ENCODE results near the gene HDAC8.
A peak's percentile ranks its signal among the peaks of the same experiment; 100 is the strongest.
"Not testable (repeated sequence)": the region's sequence is repeated elsewhere in the genome, so short reads cannot be mapped to it uniquely, and the experiment has no call there.

Gene HDAC8

DNA sequence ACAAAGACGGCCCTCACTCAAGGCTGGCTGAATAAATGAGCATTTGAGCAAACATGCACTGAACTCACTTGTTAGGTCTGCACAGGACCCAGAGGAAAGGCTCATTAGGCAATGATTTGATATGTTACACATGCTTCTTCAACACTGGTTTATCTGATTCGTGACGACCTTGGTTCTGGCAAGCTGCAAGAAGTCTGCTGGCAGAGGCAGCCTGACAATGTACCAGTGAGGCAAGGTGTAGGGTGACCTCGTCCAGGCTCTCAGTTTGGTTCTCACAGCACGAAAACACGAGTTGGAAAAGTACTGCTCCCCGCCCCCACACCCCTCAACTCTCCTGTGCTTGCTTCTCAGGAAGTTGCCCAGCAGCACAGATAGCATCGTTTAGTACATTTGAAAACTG lies 203.8 kb downstream of the HDAC8 start:
- DNase-seq, result no peak

DNA sequence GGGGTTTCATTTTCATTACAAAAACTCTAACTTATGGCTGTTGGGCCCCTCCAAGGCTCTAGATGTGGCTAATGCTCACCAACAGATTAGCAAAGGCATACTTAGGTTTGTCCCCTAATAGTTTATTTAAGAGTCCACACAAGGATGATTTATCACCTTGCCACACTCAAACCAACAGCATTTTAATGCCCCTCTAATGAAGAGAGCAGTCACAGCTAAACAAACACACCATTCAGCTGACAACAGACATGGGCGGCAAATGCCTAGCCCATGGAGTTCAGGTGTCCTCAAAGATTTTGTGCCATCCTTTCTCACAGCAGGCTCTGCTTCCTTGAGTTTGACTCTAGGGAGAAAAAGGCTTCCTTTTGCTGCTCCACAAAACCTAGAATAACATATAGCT lies 205.1 kb downstream of the HDAC8 start:
- no peak for DNase-seq

GRCh38 chrX:72366701-72367454 lies 205.8 kb downstream of the HDAC8 start:
- DNase-seq, result no peak

DNA sequence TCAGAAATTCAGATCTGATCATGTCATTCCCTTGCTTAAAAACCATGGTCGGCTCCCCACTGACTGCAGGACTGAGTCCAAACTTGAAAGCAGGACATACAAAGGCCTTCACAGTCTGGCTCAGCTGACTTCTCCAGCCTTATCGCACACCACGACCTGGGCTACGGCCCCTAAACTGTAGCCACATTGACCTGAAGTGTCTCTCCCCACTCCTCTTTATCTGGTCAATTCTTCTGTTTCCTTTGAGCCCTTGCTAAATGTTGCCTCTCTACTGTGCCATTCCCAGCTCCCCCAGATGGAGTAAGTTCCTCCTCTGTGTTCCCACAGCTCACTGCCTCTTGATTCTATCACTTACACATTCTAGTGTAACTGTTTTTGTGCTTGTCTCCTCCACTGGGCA lies 206.5 kb downstream of the HDAC8 start:
- DNase-seq, result no peak

- DNase-seq, result no peak
Observed at GRCh38 chrX:72365126-72365525, 207.5 kb downstream of the HDAC8 start.

GRCh38 chrX:72360326-72360725 lies 212.3 kb downstream of the HDAC8 start:
- DNase-seq, result no peak

DNA sequence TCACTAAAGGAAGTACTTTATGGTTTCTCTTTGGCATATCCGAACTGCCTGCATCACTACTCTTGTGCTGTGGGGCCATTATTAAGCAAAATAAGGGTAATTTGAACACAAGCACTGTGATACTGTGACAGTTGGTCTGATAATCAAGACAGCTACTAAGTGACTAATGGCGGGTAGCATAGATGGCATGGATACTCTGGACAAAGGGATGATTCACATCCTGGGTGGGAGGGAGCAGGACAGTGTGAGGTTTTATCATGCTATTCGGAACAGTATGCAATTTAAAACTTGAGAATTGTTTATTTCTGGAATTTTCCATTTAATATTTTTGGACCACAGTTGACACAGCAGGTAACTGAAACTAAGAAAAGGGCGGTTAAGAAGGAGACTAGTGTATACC lies 214.3 kb downstream of the HDAC8 start:
- no peak for DNase-seq

- no peak for DNase-seq
Observed at GRCh38 chrX:72352786-72353185, 219.9 kb downstream of the HDAC8 start.

DNA sequence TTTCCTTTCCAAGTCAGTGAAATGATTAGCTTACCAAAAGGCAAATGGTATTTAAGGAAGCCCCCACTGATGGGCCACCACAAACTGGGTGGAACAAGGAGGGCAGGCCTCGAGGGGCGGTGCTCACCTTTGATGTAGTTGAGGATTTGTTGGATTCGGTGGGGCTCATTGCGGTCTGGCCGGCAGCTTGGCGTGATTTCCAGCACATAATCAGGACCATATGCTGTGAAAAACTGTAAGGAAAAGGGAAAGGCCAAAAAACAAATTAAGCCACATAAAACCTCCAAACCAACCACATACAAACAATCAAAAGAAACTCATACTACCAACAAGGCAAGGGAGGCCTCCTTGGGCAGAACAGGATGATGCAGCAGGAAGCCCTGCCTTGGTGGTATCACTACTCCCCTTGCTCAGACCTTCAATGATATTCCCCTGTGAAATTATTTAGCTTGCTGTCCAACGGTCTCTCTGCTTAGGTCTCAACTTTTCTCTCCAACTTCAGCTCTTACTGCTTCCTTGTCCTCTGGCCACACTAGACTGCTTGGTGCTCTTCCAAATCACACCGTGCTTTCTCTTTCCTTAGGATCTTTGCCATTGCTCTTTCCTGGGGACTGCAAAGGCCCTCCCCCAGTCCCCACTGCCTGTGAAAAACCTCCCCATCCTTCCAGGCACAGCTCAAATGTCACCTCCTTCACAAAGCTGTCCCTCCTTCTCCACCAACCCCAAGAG lies 220.9 kb downstream of the HDAC8 start:
- no peak for DNase-seq

- DNase-seq, result peak; percentile 7
Observed at GRCh38 chrX:72349190-72349589, 223.5 kb downstream of the HDAC8 start.

DNA sequence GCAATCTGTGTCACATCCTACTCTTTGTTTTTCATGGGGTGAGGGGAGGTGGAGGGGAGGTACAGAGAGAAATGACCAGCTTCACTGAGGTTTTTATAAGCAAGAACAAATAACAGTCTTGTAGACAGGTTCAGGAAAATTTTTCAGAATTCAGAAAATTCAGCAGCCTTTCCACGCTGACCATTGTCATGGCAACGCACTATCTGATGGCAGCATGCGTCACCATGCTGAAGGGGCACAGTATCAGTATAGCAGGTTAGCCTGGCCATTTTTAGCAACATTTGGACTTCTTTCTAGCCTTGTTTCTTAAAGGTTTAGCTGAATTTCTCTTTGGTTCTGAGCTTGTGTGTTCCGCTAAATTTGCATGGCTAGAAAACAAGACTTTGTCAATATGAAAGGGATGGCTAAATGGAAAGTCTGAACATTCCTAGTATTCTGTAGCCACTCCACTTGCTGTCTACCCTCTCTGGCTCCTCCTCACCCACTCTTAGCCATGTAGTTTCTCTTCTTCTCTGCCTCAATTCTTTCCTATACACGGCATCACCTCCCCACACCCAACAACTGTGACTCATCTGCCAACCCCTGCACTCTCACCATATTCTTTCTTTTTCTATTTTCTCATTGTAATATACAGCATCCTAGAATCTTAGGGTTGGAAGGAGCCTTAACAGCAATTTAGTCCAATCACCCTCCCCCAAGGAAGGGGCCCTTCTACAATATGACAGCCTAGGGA lies 224.2 kb downstream of the HDAC8 start:
- DNase-seq, result peak; percentile 5

DNA sequence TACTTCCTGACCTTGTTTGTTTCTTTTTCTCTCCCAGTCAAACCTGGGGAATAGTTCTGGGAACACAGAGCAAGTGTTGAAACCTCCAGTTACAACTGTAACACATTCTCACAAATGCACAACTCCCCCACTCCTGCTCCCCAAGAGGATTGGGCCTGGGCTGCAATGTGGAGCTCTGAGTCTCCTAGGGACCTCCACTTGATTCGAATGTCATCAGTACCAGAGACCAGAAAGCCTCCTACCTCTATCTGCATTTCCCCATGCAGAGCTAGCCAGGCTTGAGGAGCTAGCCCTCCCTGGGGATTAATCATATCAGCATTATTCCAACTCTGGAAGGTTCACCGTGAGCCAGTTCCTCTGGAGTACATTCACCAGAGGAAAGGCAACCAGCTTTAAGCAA lies 225.3 kb downstream of the HDAC8 start:
- DNase-seq, result no peak

GRCh38 chrX:72346302-72346949 lies 226.2 kb downstream of the HDAC8 start:
- DNase-seq, result no peak

GRCh38 chrX:72340626-72341025 lies 232.0 kb downstream of the HDAC8 start:
- DNase-seq, result no peak

DNA sequence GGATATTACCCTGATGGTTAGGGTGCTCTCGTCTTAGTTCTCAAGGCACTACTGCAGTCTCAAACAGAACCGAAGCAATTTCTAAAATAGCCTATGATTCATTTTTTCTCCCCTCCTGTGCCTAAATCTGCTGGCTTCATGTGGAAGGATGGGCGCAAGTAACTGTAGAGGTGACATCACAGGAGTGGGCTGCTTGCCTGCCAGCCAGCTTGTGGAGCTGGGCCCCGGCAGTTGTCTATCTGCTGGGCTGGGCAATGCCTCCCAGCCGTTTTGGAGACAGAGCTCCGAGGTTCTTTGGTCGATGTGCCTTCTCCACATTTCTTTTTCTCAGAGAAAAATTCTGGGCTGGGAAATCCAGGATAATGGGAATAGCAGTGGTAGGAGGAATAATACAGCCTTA lies 232.6 kb downstream of the HDAC8 start:
- no peak for DNase-seq

- no peak for DNase-seq
Observed at GRCh38 chrX:72330131-72330530, 242.5 kb downstream of the HDAC8 start.

DNA sequence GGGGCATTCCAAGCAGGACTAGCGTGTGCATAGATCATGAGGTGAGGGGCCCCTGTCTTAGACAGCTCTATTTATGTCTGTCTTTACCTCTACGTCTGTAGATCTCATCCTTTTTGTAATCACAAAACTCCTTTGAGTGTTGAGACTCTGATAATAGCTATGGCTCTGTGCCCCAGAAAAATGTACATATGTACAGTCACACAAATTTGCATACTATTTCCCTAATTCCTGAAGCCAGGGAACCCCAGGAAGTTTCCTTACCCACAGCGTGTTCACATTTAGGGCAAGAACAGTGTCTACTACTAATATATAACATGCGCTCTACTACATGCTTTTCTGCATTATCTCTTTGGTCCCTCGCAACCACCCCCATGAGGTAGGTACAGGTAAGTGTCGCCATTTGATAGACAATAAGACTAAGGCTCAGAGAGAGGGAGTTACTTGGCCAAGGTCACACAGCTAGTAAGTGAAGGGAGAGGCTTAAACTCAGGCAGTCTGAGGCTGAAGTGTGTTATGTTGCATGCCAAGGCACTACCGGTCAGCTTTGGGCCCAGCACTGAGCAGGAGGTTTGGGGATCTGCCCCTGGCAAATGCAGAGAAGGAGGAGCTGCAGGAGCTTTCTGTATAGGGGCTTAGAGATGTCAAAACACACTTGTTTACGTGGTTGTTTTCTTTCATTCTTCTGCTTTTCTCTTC lies 245.9 kb downstream of the HDAC8 start:
- no peak for DNase-seq

- DNase-seq, result not testable (repeated sequence)
Observed at GRCh38 chrX:72319651-72320050, 253.0 kb downstream of the HDAC8 start.

- DNase-seq, result no peak
Observed at GRCh38 chrX:72317139-72317538, 255.5 kb downstream of the HDAC8 start.

DNA sequence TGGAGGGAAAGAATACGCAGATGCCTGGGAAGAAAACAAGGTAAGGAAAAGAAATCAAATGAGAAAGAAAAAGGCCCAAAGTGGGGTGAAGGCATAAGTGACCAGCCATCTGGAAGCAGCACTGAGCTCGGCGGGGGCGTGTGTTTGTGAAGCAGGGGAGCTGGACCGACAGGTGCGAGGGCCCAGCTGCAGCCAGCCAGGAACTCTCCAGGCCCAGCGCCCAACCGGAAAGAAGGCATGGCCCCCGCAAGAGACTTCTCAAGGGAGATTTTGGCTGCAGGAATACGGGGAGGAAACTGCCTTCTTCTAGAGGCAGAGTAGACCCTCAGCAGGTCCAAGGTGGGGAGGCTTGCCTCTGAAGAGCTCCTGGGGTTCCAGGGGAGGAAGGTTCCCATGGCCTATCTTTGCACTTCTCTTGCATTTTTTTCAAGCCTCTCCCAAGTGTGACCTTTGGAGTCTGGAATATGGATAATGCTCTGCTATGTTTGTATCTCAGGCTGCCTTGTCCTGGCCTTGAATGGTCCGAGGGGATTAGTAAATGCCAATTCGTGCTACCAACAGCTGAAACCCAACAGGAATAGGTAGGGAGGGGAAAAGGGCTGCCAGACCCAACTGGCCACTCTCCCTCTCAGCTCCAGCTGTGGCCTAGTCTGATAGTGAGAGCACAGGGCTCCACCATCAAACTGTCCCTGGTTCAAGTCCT lies 256.1 kb downstream of the HDAC8 start:
- no peak for DNase-seq

- no peak for DNase-seq
Observed at GRCh38 chrX:72314881-72315280, 257.8 kb downstream of the HDAC8 start.

Measured in activated naive CD4-positive, alpha-beta T cell treated with Interleukin-2 at 50 U/mL for 16 hours (primary cell).